Activated naive CD8-positive, alpha-beta T cell treated with anti-CD3 and anti-CD28 coated beads for 36 hours (primary cell): ENCODE measurements around the gene PTGFRN. TPM values are rescaled to one million over a fixed set of nuclear protein-coding genes. Genes with fewer than 3 reads are reported as not detected.

Experiments
- DNase-seq: peaks from one replicate; pipeline ENCODE4 v3.0.0; 2021
- H3K27ac Mint-ChIP-seq: one replicate; pipeline ENCODE4 v1.8.0; 2022; ENCODE audit warnings: mild to moderate bottlenecking, moderate library complexity, mixed read lengths
- H3K27me3 Mint-ChIP-seq: one replicate; pipeline ENCODE4 v1.8.0; 2022; ENCODE audit warnings: mild to moderate bottlenecking, mixed read lengths
- H3K36me3 Mint-ChIP-seq: one replicate; pipeline ENCODE4 v1.8.0; 2021; ENCODE audit warnings: mild to moderate bottlenecking, mixed read lengths
- H3K4me1 Mint-ChIP-seq: one replicate; pipeline ENCODE4 v1.8.0; 2021; ENCODE audit warnings: mixed read lengths
- H3K4me3 Mint-ChIP-seq: one replicate; pipeline ENCODE4 v1.8.0; 2022; ENCODE audit warnings: mild to moderate bottlenecking, moderate library complexity, mixed read lengths
- H3K9me3 Mint-ChIP-seq: one replicate; pipeline ENCODE4 v1.8.0; 2022; ENCODE audit warnings: mixed read lengths
- total RNA-seq, 2 experiments: library from RNA; stranded (reverse); gene quantifications; one replicate each; pipeline ENCODE4 v1.2.3, GENCODE V29; 2021

Gene PTGFRN
- total RNA-seq, 2 experiments from 2014 or later = 8.7 to 9.4 TPM

- Mint-ChIP-seq H3K9me3 (no peaks in the 10 kb centered on the region), H3K4me3 (no peak overlapping the region), H3K36me3 (no peaks in the 10 kb centered on the region), H3K27me3 (peaks cover 9% of the 10 kb centered on the region), H3K27ac (no peak overlapping the region), H3K4me1 (peaks cover 2% of the 10 kb centered on the region)
- no peak for DNase-seq
Measured at GRCh38 chr1:116906812-116907211, 2.9 kb upstream of the PTGFRN start.

DNA sequence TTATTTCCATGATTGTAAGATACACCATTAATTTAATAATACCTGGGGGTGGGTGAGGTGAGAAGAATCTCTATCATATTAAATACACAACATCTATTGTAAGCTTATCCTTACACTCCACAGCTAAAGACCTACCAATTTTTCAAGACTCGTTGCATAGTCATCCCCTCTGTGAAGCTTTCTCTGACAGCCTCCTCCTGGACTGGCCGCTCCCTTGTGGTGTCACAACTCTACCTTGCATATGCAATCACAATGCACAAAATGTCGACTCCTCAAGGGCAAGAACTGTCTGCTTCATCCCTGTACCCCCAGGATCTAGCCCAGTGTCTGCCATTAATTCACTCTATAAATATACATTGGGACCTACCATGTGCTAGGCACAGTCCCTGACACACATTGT is 2.4 kb upstream of the PTGFRN start:
- no peak overlapping the region for H3K4me3 Mint-ChIP-seq
- no peak for DNase-seq
- no peak overlapping the region for H3K27ac Mint-ChIP-seq
- H3K4me1 Mint-ChIP-seq = peaks cover 2% of the 10 kb centered on the region
- peaks cover 9% of the 10 kb centered on the region for H3K27me3 Mint-ChIP-seq
- H3K9me3 Mint-ChIP-seq = no peaks in the 10 kb centered on the region
- H3K36me3 Mint-ChIP-seq = no peaks in the 10 kb centered on the region

GRCh38 chr1:116908266-116908665 is 1.4 kb upstream of the PTGFRN start:
- H3K4me1 Mint-ChIP-seq = peaks cover 2% of the 10 kb centered on the region
- peak overlapping the region; percentile 40 for H3K4me3 Mint-ChIP-seq
- DNase-seq = no peak
- H3K27me3 Mint-ChIP-seq = peaks cover 9% of the 10 kb centered on the region
- H3K9me3 Mint-ChIP-seq = no peaks in the 10 kb centered on the region
- no peak overlapping the region for H3K27ac Mint-ChIP-seq
- no peaks in the 10 kb centered on the region for H3K36me3 Mint-ChIP-seq

DNA sequence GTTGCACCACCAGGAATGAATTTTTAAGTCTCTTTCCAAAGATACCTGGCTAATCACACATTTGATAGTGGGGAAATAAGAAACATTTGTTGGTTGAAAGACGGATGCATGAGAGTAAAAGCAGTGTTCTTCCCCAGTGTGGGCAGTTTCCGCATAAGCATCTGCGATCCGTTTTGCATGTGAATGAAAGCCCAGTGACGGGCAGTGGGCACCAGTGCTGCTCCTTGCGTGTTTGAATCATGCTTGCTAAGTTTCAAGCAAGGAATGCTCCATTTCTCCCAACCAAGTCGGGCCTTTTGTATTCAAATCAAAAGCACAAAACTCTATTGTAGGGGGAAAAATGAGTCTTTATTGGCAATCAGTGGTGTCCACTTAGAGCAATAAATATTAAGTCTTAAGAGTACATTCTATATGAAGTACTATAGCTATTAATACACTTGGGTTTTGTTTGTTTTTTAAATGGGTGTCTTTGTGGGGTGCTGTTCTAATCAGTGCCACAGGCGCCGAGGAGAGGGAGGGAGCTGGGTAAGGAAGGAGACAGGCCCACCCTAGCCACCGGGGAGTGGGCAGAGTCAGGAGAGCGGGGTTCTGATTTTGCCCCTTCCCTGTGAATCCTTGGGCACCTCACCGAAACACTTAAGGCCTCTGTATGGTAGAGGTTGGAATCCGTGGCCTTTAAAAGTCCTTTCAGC is 750 bp upstream of the PTGFRN start:
- H3K27ac Mint-ChIP-seq = peak overlapping the region; percentile 60
- H3K27me3 Mint-ChIP-seq = peaks cover 9% of the 10 kb centered on the region
- H3K36me3 Mint-ChIP-seq = no peaks in the 10 kb centered on the region
- H3K9me3 Mint-ChIP-seq = no peaks in the 10 kb centered on the region
- H3K4me3 Mint-ChIP-seq = peak overlapping the region; percentile 77
- H3K4me1 Mint-ChIP-seq = peaks cover 2% of the 10 kb centered on the region
- no peak for DNase-seq

DNA sequence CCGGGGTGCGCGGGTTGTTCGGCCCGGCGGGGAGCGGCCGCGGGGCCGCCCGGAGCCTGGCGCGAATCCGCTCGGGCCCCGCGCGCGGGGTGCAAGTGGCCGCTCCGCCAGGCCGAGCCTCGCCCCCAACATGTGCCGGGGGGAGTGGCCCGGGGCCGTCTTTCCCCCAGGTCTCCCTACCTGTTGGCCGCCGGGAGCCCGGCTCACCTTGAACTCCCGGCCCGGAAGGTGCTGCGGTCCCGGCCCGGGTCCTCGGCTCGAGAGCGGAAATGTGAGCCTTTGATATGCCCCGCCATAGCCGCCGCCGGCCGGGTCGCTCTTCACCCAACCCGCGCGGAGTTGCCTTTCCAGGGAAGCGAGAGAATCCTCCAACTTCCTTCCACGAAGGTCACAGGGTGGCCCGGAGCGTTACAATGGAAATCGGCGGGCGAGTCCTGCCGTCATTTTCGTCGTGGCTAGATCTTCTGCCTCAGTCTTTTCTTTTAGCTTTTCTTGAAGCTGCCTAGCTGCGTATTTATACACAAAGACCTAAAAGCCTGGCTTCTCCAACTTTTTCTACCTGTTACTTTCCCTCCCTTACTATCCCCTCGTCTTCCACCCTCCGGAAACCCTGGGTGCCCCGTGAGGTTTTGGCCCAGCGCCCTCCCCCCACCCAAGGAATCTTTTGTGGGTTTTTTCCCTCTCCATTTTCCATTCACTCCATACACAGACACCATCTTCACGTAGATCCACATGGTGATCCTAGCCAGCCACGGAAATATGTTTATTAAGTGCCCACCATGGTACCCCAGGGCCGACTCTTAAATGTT is 867 bp downstream of the PTGFRN start:
- no peak overlapping the region for H3K4me3 Mint-ChIP-seq
- H3K9me3 Mint-ChIP-seq = no peaks in the 10 kb centered on the region
- no peak overlapping the region for H3K27ac Mint-ChIP-seq
- H3K4me1 Mint-ChIP-seq = peaks cover 2% of the 10 kb centered on the region
- DNase-seq = peak; percentile 48
- H3K36me3 Mint-ChIP-seq = no peaks in the 10 kb centered on the region
- H3K27me3 Mint-ChIP-seq = peaks cover 9% of the 10 kb centered on the region

GRCh38 chr1:116911188-116911553 is 1.5 kb downstream of the PTGFRN start:
- H3K4me3 Mint-ChIP-seq = no peak overlapping the region
- H3K27me3 Mint-ChIP-seq = peaks cover 9% of the 10 kb centered on the region
- no peak overlapping the region for H3K27ac Mint-ChIP-seq
- H3K9me3 Mint-ChIP-seq = no peaks in the 10 kb centered on the region
- DNase-seq = no peak
- H3K4me1 Mint-ChIP-seq = peaks cover 2% of the 10 kb centered on the region
- no peaks in the 10 kb centered on the region for H3K36me3 Mint-ChIP-seq

DNA sequence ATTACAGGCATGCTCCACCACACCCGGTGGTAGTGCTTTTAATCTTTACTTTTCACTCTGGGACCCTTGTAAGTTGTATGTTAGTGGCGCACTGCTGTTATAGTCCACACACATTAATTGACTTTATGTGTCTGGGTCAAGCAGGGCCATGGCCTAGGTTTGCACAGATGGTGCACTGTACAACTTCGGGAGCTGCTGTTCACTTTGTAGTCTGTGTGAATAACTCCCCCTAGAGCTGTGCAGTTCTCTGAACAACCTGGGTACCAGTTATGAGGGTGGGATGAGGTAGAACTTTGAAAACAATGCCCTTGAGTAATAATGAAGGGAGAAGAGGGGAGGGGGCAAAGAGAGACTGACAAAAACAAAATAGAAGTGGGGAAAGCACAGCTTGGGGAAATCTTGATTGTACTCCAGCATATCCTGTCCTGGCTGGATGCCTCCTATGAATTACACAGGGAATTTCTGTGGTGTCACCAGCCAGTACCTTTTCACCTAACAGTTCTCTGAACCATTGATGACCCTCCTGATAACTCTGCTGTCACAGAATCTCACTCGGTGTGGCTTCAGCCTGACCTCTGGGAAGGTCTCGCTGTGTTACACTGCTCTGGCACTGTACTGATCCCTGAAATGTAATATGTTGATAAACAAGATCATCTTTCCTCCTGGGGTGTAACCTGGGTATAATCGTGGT is 2.2 kb downstream of the PTGFRN start:
- Mint-ChIP-seq H3K4me1 (peaks cover 2% of the 10 kb centered on the region), H3K36me3 (no peaks in the 10 kb centered on the region), H3K9me3 (no peaks in the 10 kb centered on the region), H3K27ac (no peak overlapping the region), H3K27me3 (peaks cover 9% of the 10 kb centered on the region), H3K4me3 (no peak overlapping the region)
- no peak for DNase-seq

DNA sequence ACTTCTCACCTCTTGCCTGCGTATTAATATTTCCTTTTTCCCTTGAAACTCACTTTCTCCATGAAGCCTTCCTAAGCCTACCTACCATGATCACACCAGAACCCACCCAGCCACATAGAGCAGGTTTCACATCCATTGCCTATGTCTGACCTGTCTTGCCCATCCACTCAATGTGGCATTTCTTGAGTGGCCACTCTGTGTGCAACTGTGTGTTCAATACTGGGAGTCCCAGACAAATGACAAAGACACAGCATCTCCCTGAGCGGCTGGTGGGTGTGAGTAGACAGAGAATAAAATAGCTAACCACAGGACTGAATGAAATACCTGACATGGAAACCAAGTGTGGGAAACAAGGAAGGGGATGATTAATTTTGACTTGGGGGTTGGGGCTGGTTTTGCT is 3.1 kb downstream of the PTGFRN start:
- Mint-ChIP-seq H3K27ac (no peak overlapping the region), H3K4me3 (no peak overlapping the region), H3K4me1 (peaks cover 2% of the 10 kb centered on the region), H3K27me3 (peaks cover 9% of the 10 kb centered on the region), H3K9me3 (no peaks in the 10 kb centered on the region), H3K36me3 (no peaks in the 10 kb centered on the region)
- DNase-seq = no peak

DNA sequence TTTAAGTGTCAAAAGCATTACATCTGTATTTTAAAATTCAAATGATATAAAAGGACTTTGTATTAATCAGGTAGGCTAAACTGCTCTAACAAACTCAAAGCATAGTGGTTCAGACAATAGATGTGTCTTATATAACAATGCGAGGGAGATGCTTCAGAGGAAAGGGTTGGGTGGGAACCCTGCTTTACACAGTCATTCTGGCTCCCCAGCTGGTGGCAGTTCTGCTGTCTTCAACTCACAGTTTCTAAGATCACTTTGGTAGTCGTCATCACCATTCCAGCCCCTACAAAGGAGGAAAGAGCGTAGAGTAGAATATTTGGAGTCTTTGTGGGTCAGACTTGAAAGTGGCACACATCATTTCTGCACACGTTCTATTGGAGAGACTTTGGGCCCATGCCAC is 4.2 kb downstream of the PTGFRN start:
- DNase-seq = no peak
- Mint-ChIP-seq H3K4me3 (no peak overlapping the region), H3K9me3 (no peaks in the 10 kb centered on the region), H3K27ac (no peak overlapping the region), H3K4me1 (peaks cover 2% of the 10 kb centered on the region), H3K36me3 (no peaks in the 10 kb centered on the region), H3K27me3 (peaks cover 6% of the 10 kb centered on the region)

- H3K27me3 Mint-ChIP-seq = no peaks in the 10 kb centered on the region
- no peaks in the 10 kb centered on the region for H3K9me3 Mint-ChIP-seq
- no peaks in the 10 kb centered on the region for H3K36me3 Mint-ChIP-seq
- H3K27ac Mint-ChIP-seq = no peak overlapping the region
- DNase-seq = no peak
- no peaks in the 10 kb centered on the region for H3K4me1 Mint-ChIP-seq
- no peak overlapping the region for H3K4me3 Mint-ChIP-seq
Measured at GRCh38 chr1:116914667-116915066, 5.0 kb downstream of the PTGFRN start.

DNA sequence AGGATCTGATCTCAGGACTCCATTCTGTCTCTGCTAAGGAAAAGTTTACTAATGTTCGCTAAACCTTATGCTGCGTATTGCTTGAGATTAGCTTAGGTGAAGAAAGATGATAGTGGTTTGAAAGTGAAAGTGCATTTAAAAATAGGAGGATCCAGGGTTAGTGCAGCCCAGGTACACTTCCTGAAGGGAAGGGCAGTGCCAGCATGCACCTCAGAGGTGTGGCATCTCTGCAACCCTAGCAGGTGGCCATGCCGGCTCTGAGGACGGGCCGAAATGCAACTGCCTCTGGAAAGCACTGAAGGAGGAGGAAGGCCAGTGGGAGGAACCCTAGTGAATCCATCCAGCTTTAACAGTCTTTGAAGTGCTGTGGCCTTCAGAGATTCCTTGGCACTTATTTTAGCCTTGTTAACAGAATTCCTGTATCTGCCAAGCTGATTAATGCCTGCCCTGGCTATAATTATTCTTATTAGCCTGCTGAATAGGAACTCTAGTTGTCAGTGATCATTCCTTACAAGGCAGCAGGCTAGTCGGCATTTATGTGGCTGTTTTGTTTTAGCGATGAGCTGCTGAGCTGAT is 5.5 kb downstream of the PTGFRN start:
- H3K4me3 Mint-ChIP-seq = no peak overlapping the region
- H3K4me1 Mint-ChIP-seq = no peaks in the 10 kb centered on the region
- H3K9me3 Mint-ChIP-seq = no peaks in the 10 kb centered on the region
- no peak overlapping the region for H3K27ac Mint-ChIP-seq
- no peaks in the 10 kb centered on the region for H3K27me3 Mint-ChIP-seq
- no peak for DNase-seq
- H3K36me3 Mint-ChIP-seq = no peaks in the 10 kb centered on the region

- no peaks in the 10 kb centered on the region for H3K4me1 Mint-ChIP-seq
- no peaks in the 10 kb centered on the region for H3K9me3 Mint-ChIP-seq
- DNase-seq = no peak
- no peak overlapping the region for H3K27ac Mint-ChIP-seq
- H3K27me3 Mint-ChIP-seq = no peaks in the 10 kb centered on the region
- no peaks in the 10 kb centered on the region for H3K36me3 Mint-ChIP-seq
- H3K4me3 Mint-ChIP-seq = no peak overlapping the region
Measured at GRCh38 chr1:116916002-116916401, 6.3 kb downstream of the PTGFRN start.

- no peak overlapping the region for H3K4me3 Mint-ChIP-seq
- no peaks in the 10 kb centered on the region for H3K4me1 Mint-ChIP-seq
- H3K9me3 Mint-ChIP-seq = no peaks in the 10 kb centered on the region
- DNase-seq = no peak
- H3K27me3 Mint-ChIP-seq = no peaks in the 10 kb centered on the region
- no peak overlapping the region for H3K27ac Mint-ChIP-seq
- no peaks in the 10 kb centered on the region for H3K36me3 Mint-ChIP-seq
Measured at GRCh38 chr1:116916533-116917445, 7.1 kb downstream of the PTGFRN start.

GRCh38 chr1:116918714-116919357 is 9.1 kb downstream of the PTGFRN start:
- Mint-ChIP-seq H3K27me3 (no peaks in the 10 kb centered on the region), H3K27ac (no peak overlapping the region), H3K4me3 (no peak overlapping the region), H3K4me1 (no peaks in the 10 kb centered on the region), H3K9me3 (no peaks in the 10 kb centered on the region), H3K36me3 (no peaks in the 10 kb centered on the region)
- no peak for DNase-seq
